HG03108 (cell line): Measurements from ENCODE around the gene MUC5B.
"Not testable (repeated sequence)": the region's sequence is repeated elsewhere in the genome, so short reads cannot be mapped to it uniquely, and the experiment has no call there.

ENCODE experiments used
- ATAC-seq: cut with Tn5 transposase; IDR thresholded peaks from one replicate; pipeline ENCODE4 v1.9.1; 2021; ENCODE audit warnings: moderate library complexity; ENCODE audit not compliant: unreplicated experiment

The MUC5B gene

GRCh38 chr11:1222491-1223345, at the start of gene MUC5B:
Gene MUC5B, plus strand, starts transcription at chr11:1223066. Its CDS starts 58 bp downstream, at chr11:1223124.
- ATAC-seq, result no peak

- not testable (repeated sequence) for ATAC-seq
Observed at GRCh38 chr11:1173396-1173795, 49.5 kb upstream of the MUC5B start.

- ATAC-seq, result no peak
Observed at GRCh38 chr11:1174441-1175370, 48.2 kb upstream of the MUC5B start.

- ATAC-seq, result no peak
Observed at GRCh38 chr11:1175461-1176223, 47.2 kb upstream of the MUC5B start.

GRCh38 chr11:1176224-1177019, 46.4 kb upstream of the MUC5B start:
- no peak for ATAC-seq

- no peak for ATAC-seq
Observed at GRCh38 chr11:1177020-1177770, 45.7 kb upstream of the MUC5B start.

GRCh38 chr11:1177771-1178090, 45.1 kb upstream of the MUC5B start:
- no peak for ATAC-seq

- ATAC-seq, result no peak
Observed at GRCh38 chr11:1178201-1178885, 44.5 kb upstream of the MUC5B start.

GRCh38 chr11:1178906-1179305, 44.0 kb upstream of the MUC5B start:
- no peak for ATAC-seq

- ATAC-seq, result no peak
Observed at GRCh38 chr11:1179641-1180040, 43.2 kb upstream of the MUC5B start.

- no peak for ATAC-seq
Observed at GRCh38 chr11:1180171-1180570, 42.7 kb upstream of the MUC5B start.

- ATAC-seq, result no peak
Observed at GRCh38 chr11:1180947-1181391, 41.9 kb upstream of the MUC5B start.

GRCh38 chr11:1181420-1181819, 41.4 kb upstream of the MUC5B start:
- ATAC-seq, result no peak

- no peak for ATAC-seq
Observed at GRCh38 chr11:1181853-1182535, 40.9 kb upstream of the MUC5B start.

GRCh38 chr11:1184139-1184538, 38.7 kb upstream of the MUC5B start:
- not testable (repeated sequence) for ATAC-seq

- not testable (repeated sequence) for ATAC-seq
Observed at GRCh38 chr11:1188451-1189130, 34.3 kb upstream of the MUC5B start.

- ATAC-seq, result not testable (repeated sequence)
Observed at GRCh38 chr11:1189816-1190215, 33.0 kb upstream of the MUC5B start.
